CD8-positive, alpha-beta memory T cell (primary cell): Measurements from ENCODE around the gene TMPRSS2. TPM values are rescaled to one million over a fixed set of nuclear protein-coding genes. Genes with fewer than 3 reads are reported as not detected.

Source experiments
- CTCF ChIA-PET: fragments of 350-600 bp; sonication (Branson Sonifier 250); formaldehyde crosslinking; loops from one replicate; lab custom pipeline; 2021; ENCODE audit warnings: antibody characterized with exemption; lab: Charles Lee
- POLR2A ChIA-PET: fragments of 350-600 bp; sonication (Branson Sonifier 250); formaldehyde crosslinking; loops from one replicate; lab custom pipeline; 2021; ENCODE audit warnings: antibody characterized with exemption; lab: Charles Lee
- DNase-seq, 5 donors: peaks; one replicate each; pipeline versions ENCODE4 v3.0.0 to v3.0.0-alpha.2; 2020 to 2022; ENCODE audit warnings: mixed read lengths in 1 of 5
- H3K27ac ChIP-seq: one replicate; pipeline ENCODE4 v1.7.0; 2013; ENCODE audit warnings: low read depth, mild to moderate bottlenecking, low read length, moderate library complexity
- H3K27me3 ChIP-seq: 2 replicates; pipeline ENCODE4 v1.7.0; 2013; ENCODE audit warnings: low read length, mild to moderate bottlenecking; ENCODE audit not compliant: insufficient read depth, poor library complexity, severe bottlenecking
- H3K36me3 ChIP-seq: 2 replicates; pipeline ENCODE4 v1.7.0; 2013; ENCODE audit warnings: mild to moderate bottlenecking, low read length, moderate library complexity; ENCODE audit not compliant: insufficient read depth
- H3K4me1 ChIP-seq: 2 replicates; pipeline ENCODE4 v1.7.0; 2013; ENCODE audit warnings: mild to moderate bottlenecking, low read length, moderate library complexity; ENCODE audit not compliant: insufficient read depth
- H3K4me3 ChIP-seq: 2 replicates; pipeline ENCODE4 v1.7.0; 2013; ENCODE audit warnings: mild to moderate bottlenecking, low read length
- H3K9me3 ChIP-seq: 2 replicates; pipeline ENCODE4 v1.7.0; 2013; ENCODE audit warnings: mild to moderate bottlenecking, low read length
- H3K27ac Mint-ChIP-seq, 8 donors: one replicate each; pipeline ENCODE4 v1.8.0; 2020 to 2021; ENCODE audit warnings: mixed read lengths in 8 of 8, mild to moderate bottlenecking in 6 of 8, inconsistent platforms in 3 of 8, moderate library complexity in 3 of 8
- H3K27me3 Mint-ChIP-seq, 2 donors: one replicate each; pipeline ENCODE4 v1.8.0; 2020 to 2021; ENCODE audit warnings: mixed read lengths in 2 of 2, mild to moderate bottlenecking in 1 of 2, moderate library complexity in 1 of 2
- H3K36me3 Mint-ChIP-seq, 3 donors: one replicate each; pipeline ENCODE4 v1.8.0; 2020 to 2021; ENCODE audit warnings: mixed read lengths in 3 of 3, inconsistent platforms in 1 of 3, mild to moderate bottlenecking in 1 of 3
- H3K4me1 Mint-ChIP-seq, 3 donors: one replicate each; pipeline ENCODE4 v1.8.0; 2020 to 2021; ENCODE audit warnings: mixed read lengths in 3 of 3, inconsistent platforms in 1 of 3, mild to moderate bottlenecking in 1 of 3
- H3K4me3 Mint-ChIP-seq, 7 donors: one replicate each; pipeline ENCODE4 v1.8.0; 2020 to 2021; ENCODE audit warnings: mixed read lengths in 7 of 7, mild to moderate bottlenecking in 6 of 7, moderate library complexity in 4 of 7, inconsistent platforms in 2 of 7
- H3K9me3 Mint-ChIP-seq, 5 donors: one replicate each; pipeline ENCODE4 v1.8.0; 2020 to 2022; ENCODE audit warnings: mixed read lengths in 5 of 5, mild to moderate bottlenecking in 3 of 5, moderate library complexity in 2 of 5, inconsistent platforms in 1 of 5
- polyA plus RNA-seq: library from polyadenylated mRNA; unstranded; fragments of 300-500 nt; fragmentation: Illumina TruSeq; gene quantifications from one replicate; pipeline ENCODE4 v1.2.3, GENCODE V29; 2021
- total RNA-seq, 2 experiments: library from RNA; stranded (reverse); gene quantifications; one replicate each; pipeline ENCODE4 v1.2.3, GENCODE V29; 2021

Gene TMPRSS2
- total and polyA plus RNA-seq, 3 experiments from 2014 or later, result not detected

DNA sequence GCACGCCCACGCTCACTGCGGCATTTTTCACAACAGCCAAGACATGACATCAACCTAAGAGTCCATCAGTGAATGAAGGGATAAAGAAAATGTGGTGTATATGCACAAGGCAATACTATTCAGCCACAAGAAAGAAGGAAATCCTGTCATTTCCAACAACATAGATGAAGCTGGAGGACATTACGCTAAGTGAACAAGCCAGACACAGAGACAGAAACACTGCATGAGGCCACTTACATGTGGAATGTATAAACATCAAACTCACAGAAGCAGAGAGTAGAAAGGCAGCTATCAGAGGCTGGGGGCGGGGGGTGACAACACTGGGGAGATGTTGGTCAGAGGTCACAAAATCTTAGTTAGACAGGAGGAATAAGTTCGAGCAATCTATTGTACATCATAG, 20.9 kb downstream of the TMPRSS2 start:
- Histone ChIP-seq H3K4me1 (no peaks in the 10 kb centered on the region), H3K27ac (no peak overlapping the region), H3K36me3 (no peaks in the 10 kb centered on the region), H3K27me3 (no peaks in the 10 kb centered on the region), H3K9me3 (no peaks in the 10 kb centered on the region), H3K4me3 (no peak overlapping the region)
- Mint-ChIP-seq H3K27ac (no peak overlapping the region), H3K36me3 (no peaks in the 10 kb centered on the region), H3K4me1 (no peaks in the 10 kb centered on the region), H3K9me3 (no peaks in the 10 kb centered on the region), H3K4me3 (no peak overlapping the region), H3K27me3 (peaks cover 16 to 28% of the 10 kb centered on the region in 2 donors)
- CTCF ChIA-PET, result no interaction called here
- POLR2A ChIA-PET, result no interaction called here
- no peak for DNase-seq

- H3K4me1 Mint-ChIP-seq, result no peaks in the 10 kb centered on the region
- Histone ChIP-seq H3K4me1 (no peaks in the 10 kb centered on the region), H3K4me3 (no peak overlapping the region), H3K9me3 (no peaks in the 10 kb centered on the region), H3K27ac (no peak overlapping the region), H3K27me3 (no peaks in the 10 kb centered on the region), H3K36me3 (no peaks in the 10 kb centered on the region)
- no peak overlapping the region for H3K27ac Mint-ChIP-seq
- CTCF ChIA-PET, result interaction anchor here (1.2 kb wide), 1 partner anchor 12 kb away, joined by 3 read pairs; no protein-coding TSS in a partner anchor
- no peaks in the 10 kb centered on the region for H3K9me3 Mint-ChIP-seq
- H3K36me3 Mint-ChIP-seq, result no peaks in the 10 kb centered on the region
- POLR2A ChIA-PET, result no interaction called here
- H3K4me3 Mint-ChIP-seq, result no peak overlapping the region
- DNase-seq, result no peak
- H3K27me3 Mint-ChIP-seq, result peaks cover 11 to 23% of the 10 kb centered on the region in 2 donors
Measured at GRCh38 chr21:41483973-41484372, 24.0 kb downstream of the TMPRSS2 start.

GRCh38 chr21:41483415-41483814, 24.5 kb downstream of the TMPRSS2 start:
- H3K4me1 Mint-ChIP-seq, result no peaks in the 10 kb centered on the region
- CTCF ChIA-PET, result interaction anchor here (1.2 kb wide), 1 partner anchor 13 kb away, joined by 3 read pairs; no protein-coding TSS in a partner anchor
- POLR2A ChIA-PET, result no interaction called here

GRCh38 chr21:41482980-41483379, 25.0 kb downstream of the TMPRSS2 start:
- ChIA-PET CTCF (interaction anchor here (1.2 kb wide), 1 partner anchor 13 kb away, joined by 3 read pairs; no protein-coding TSS in a partner anchor), POLR2A (no interaction called here)
- Histone ChIP-seq H3K9me3 (no peaks in the 10 kb centered on the region), H3K36me3 (no peaks in the 10 kb centered on the region), H3K4me1 (no peaks in the 10 kb centered on the region), H3K27ac (no peak overlapping the region), H3K27me3 (no peaks in the 10 kb centered on the region), H3K4me3 (no peak overlapping the region)
- Mint-ChIP-seq H3K4me3 (no peak overlapping the region), H3K9me3 (no peaks in the 10 kb centered on the region), H3K36me3 (no peaks in the 10 kb centered on the region), H3K27me3 (peaks cover 5 to 13% of the 10 kb centered on the region in 2 donors), H3K4me1 (no peaks in the 10 kb centered on the region), H3K27ac (no peak overlapping the region)
- DNase-seq, result no peak

More at GRCh38 chr21:41483415-41483814, 24.5 kb downstream of the TMPRSS2 start:
- H3K4me3 Mint-ChIP-seq, result no peak overlapping the region
- H3K4me3 ChIP-seq, result no peak overlapping the region
- H3K27ac ChIP-seq, result no peak overlapping the region
- H3K27ac Mint-ChIP-seq, result no peak overlapping the region
- H3K36me3 Mint-ChIP-seq, result no peaks in the 10 kb centered on the region
- no peaks in the 10 kb centered on the region for H3K36me3 ChIP-seq
- H3K9me3 Mint-ChIP-seq, result no peaks in the 10 kb centered on the region
- H3K27me3 ChIP-seq, result no peaks in the 10 kb centered on the region
- no peaks in the 10 kb centered on the region for H3K9me3 ChIP-seq
- no peaks in the 10 kb centered on the region for H3K4me1 ChIP-seq
- peaks cover 7 to 17% of the 10 kb centered on the region in 2 donors for H3K27me3 Mint-ChIP-seq
- DNase-seq, result no peak

DNA sequence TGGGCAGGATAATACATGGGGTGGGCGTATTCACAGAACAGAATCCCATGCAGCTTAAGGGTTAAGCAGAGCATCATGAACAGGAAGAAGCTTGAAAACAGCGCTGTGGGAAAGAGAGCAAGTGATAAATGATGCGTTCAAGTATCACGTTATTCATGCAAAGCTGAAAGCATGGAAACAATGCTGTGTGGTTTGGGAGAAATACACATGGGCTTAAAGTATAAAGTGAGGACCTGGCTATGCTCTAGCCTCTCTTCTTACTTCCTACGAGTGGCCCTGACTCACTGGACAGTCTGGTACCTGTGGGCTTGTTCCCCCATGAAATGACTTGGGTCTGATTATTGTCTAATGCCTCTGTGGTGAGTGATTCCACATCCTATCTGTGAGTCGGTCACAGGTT, 25.7 kb downstream of the TMPRSS2 start:
- Mint-ChIP-seq H3K27me3 (peaks cover 5 to 12% of the 10 kb centered on the region in 2 donors), H3K27ac (no peak overlapping the region), H3K36me3 (no peaks in the 10 kb centered on the region), H3K4me1 (peaks cover 0 to 6% (median 2%) of the 10 kb centered on the region in 3 donors), H3K4me3 (no peak overlapping the region), H3K9me3 (no peaks in the 10 kb centered on the region)
- ChIA-PET POLR2A (no interaction called here), CTCF (interaction anchor here (1.4 kb wide), 1 partner anchor 199 kb away, joined by 3 read pairs; no protein-coding TSS in a partner anchor)
- Histone ChIP-seq H3K27me3 (no peaks in the 10 kb centered on the region), H3K36me3 (no peaks in the 10 kb centered on the region), H3K4me3 (no peak overlapping the region), H3K27ac (no peak overlapping the region), H3K9me3 (no peaks in the 10 kb centered on the region), H3K4me1 (no peaks in the 10 kb centered on the region)
- no peak for DNase-seq

- H3K9me3 Mint-ChIP-seq, result no peaks in the 10 kb centered on the region
- H3K27me3 Mint-ChIP-seq, result peaks cover 5 to 7% of the 10 kb centered on the region in 2 donors
- Histone ChIP-seq H3K36me3 (no peaks in the 10 kb centered on the region), H3K27ac (no peak overlapping the region), H3K9me3 (no peaks in the 10 kb centered on the region), H3K27me3 (no peaks in the 10 kb centered on the region), H3K4me3 (no peak overlapping the region), H3K4me1 (no peaks in the 10 kb centered on the region)
- POLR2A ChIA-PET, result no interaction called here
- no peak for DNase-seq
- no peak overlapping the region for H3K4me3 Mint-ChIP-seq
- no peaks in the 10 kb centered on the region for H3K36me3 Mint-ChIP-seq
- CTCF ChIA-PET, result interaction anchor here (1.4 kb wide), 1 partner anchor 198 kb away, joined by 3 read pairs; no protein-coding TSS in a partner anchor
- H3K4me1 Mint-ChIP-seq, result peaks cover 0 to 7% (median 2%) of the 10 kb centered on the region in 3 donors
- no peak overlapping the region for H3K27ac Mint-ChIP-seq
Measured at GRCh38 chr21:41481191-41481590, 26.8 kb downstream of the TMPRSS2 start.

DNA sequence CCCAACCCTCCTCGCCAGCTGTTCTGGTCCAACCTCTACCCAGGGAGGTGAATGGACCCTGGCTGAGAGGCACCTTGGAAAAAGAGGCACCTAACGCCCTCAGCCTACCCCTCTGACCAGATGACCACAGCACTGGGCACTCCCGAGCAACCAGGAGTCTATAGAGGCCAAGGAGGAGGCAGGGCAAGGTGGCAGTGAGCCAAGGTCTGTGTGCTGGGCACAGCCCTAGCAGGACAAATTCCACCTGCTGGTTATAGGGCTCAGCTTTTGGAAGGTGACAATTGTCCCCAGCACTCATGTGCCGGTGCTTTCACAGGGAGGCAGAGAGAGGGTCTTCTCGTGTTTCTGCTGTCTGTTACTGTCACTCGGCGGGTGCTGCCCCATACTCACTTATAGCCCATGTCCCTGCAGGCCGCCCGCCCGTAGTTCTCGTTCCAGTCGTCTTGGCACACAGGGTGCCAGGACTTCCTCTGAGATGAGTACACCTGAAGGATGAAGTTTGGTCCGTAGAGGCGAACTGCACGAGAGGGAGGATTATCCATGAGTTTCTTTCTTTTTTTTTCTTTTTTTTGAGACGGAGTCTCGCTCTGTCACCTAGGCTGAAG, 27.8 kb downstream of the TMPRSS2 start:
- H3K4me3 ChIP-seq, result no peak overlapping the region
- Mint-ChIP-seq H3K27ac (no peak overlapping the region), H3K4me3 (no peak overlapping the region), H3K36me3 (no peaks in the 10 kb centered on the region), H3K4me1 (peaks cover 0 to 7% (median 2%) of the 10 kb centered on the region in 3 donors), H3K9me3 (no peaks in the 10 kb centered on the region), H3K27me3 (peaks cover 5 to 7% of the 10 kb centered on the region in 2 donors)
- H3K27me3 ChIP-seq, result no peaks in the 10 kb centered on the region
- no peak overlapping the region for H3K27ac ChIP-seq
- CTCF ChIA-PET, result no interaction called here
- H3K9me3 ChIP-seq, result no peaks in the 10 kb centered on the region
- H3K36me3 ChIP-seq, result no peaks in the 10 kb centered on the region
- POLR2A ChIA-PET, result no interaction called here
- no peaks in the 10 kb centered on the region for H3K4me1 ChIP-seq
- DNase-seq, result no peak

GRCh38 chr21:41479686-41480085, 28.3 kb downstream of the TMPRSS2 start:
- Histone ChIP-seq H3K27ac (no peak overlapping the region), H3K4me3 (no peak overlapping the region), H3K36me3 (no peaks in the 10 kb centered on the region), H3K9me3 (no peaks in the 10 kb centered on the region), H3K4me1 (no peaks in the 10 kb centered on the region), H3K27me3 (no peaks in the 10 kb centered on the region)
- DNase-seq, result no peak
- CTCF ChIA-PET, result no interaction called here
- Mint-ChIP-seq H3K27me3 (peaks cover 5 to 7% of the 10 kb centered on the region in 2 donors), H3K27ac (no peak overlapping the region), H3K4me1 (peaks cover 0 to 7% (median 2%) of the 10 kb centered on the region in 3 donors), H3K9me3 (no peaks in the 10 kb centered on the region), H3K4me3 (no peak overlapping the region), H3K36me3 (no peaks in the 10 kb centered on the region)
- POLR2A ChIA-PET, result no interaction called here
